ENCODE data around the gene CRYGN. TPM values are rescaled to one million over a fixed set of nuclear protein-coding genes. Genes with fewer than 3 reads are reported as not detected.

CRYGN gene
- total RNA-seq, 2 donors from 2014 or later = not detected

GRCh38 chr7:151431281-151431767 lies 8.6 kb downstream of the CRYGN start:
- Mint-ChIP-seq H3K27ac (no peak overlapping the region), H3K4me3 (no peak overlapping the region), H3K27me3 (peaks cover 0 to 3% of the 10 kb centered on the region in 2 donors), H3K9me3 (no peaks in the 10 kb centered on the region), H3K36me3 (no peaks in the 10 kb centered on the region), H3K4me1 (ENCODE audit: low read depth in 2 of 2) (peaks cover 10 to 13% of the 10 kb centered on the region in 2 donors)
- peak; percentile 51 for DNase-seq (ENCODE audit: low spot score)
- no peak for ATAC-seq

DNA sequence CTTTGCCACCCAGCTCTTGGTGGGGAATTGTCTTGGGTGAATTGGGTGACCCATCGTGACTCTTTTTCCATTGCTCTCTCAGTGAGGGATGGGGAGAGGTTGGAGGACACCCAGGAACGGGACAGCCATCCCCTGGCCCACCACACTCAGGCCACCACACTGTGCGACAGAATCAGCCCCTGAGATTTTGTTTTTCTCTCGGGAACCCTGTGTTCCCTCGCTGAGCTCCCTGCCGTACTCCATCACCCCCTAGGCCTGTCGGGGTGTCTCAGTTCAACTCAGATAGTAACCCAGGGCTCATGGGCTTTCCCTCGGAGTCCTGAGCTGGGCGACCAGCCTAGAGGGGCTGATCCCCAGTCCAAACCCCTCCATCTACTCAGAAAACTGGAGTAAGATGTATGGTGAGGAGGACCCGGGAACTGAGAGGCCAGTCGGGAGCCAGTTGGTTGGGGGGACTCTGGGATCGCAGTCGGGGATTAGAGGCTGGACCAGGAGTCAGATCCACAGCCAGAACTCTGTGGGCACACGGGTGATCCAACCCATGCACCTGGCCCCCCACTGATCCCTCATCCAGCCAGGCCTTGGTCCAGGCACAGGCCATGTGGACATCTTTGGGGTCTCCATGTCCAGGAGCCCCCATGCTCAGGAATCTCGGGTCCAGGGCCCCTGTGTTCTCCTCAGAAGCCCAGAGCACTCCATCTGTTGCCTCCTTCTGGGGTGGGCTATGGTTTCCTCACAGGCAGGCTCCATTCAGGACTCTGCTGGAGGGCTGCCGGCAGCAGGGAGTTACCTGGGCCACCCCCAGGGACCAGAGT lies 9.3 kb downstream of the CRYGN start:
- H3K9me3 Mint-ChIP-seq = no peaks in the 10 kb centered on the region
- ATAC-seq (no peak), DNase-seq (ENCODE audit: low spot score) (peak; percentile 54)
- H3K27ac Mint-ChIP-seq = no peak overlapping the region
- H3K36me3 Mint-ChIP-seq = no peaks in the 10 kb centered on the region
- peaks cover 0 to 3% of the 10 kb centered on the region in 2 donors for H3K27me3 Mint-ChIP-seq
- peaks cover 10 to 13% of the 10 kb centered on the region in 2 donors for H3K4me1 Mint-ChIP-seq (ENCODE audit: low read depth in 2 of 2)
- no peak overlapping the region for H3K4me3 Mint-ChIP-seq

GRCh38 chr7:151429560-151430331 lies 10.2 kb downstream of the CRYGN start:
- Mint-ChIP-seq H3K4me1 (ENCODE audit: low read depth in 2 of 2) (peaks cover 10 to 13% of the 10 kb centered on the region in 2 donors), H3K9me3 (no peaks in the 10 kb centered on the region), H3K4me3 (peak overlapping the region; percentile 38), H3K27me3 (peaks cover 0 to 3% of the 10 kb centered on the region in 2 donors), H3K36me3 (no peaks in the 10 kb centered on the region), H3K27ac (peak overlapping the region in 1 of 2 donors; percentile 33)
- peak; percentile 59 for DNase-seq (ENCODE audit: low spot score)
- ATAC-seq = peak; percentile 36 to 62

DNA sequence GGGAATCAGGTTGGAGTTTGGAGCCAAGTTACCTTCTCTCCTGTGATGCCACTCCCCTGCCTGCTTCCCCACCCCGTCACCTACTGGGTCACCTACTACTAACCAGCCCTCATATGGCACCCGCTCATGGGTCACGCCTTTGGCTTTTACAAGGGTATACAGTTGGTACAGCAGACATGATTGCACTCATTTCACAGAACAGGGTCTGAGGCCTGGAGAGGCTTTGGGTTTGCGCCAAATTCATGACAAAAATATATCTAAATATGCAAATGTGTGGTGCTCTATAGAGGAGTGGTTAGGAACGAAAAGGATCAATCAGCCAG lies 10.7 kb downstream of the CRYGN start:
- H3K4me3 Mint-ChIP-seq = peak overlapping the region; percentile 38
- peak in 1 of 2 donors; percentile 13 for ATAC-seq
- DNase-seq (ENCODE audit: low spot score) = no peak
- H3K27me3 Mint-ChIP-seq = peaks cover 0 to 3% of the 10 kb centered on the region in 2 donors
- no peak overlapping the region for H3K27ac Mint-ChIP-seq
- H3K4me1 Mint-ChIP-seq (ENCODE audit: low read depth in 2 of 2) = peaks cover 10 to 13% of the 10 kb centered on the region in 2 donors
- no peaks in the 10 kb centered on the region for H3K36me3 Mint-ChIP-seq
- no peaks in the 10 kb centered on the region for H3K9me3 Mint-ChIP-seq

DNA sequence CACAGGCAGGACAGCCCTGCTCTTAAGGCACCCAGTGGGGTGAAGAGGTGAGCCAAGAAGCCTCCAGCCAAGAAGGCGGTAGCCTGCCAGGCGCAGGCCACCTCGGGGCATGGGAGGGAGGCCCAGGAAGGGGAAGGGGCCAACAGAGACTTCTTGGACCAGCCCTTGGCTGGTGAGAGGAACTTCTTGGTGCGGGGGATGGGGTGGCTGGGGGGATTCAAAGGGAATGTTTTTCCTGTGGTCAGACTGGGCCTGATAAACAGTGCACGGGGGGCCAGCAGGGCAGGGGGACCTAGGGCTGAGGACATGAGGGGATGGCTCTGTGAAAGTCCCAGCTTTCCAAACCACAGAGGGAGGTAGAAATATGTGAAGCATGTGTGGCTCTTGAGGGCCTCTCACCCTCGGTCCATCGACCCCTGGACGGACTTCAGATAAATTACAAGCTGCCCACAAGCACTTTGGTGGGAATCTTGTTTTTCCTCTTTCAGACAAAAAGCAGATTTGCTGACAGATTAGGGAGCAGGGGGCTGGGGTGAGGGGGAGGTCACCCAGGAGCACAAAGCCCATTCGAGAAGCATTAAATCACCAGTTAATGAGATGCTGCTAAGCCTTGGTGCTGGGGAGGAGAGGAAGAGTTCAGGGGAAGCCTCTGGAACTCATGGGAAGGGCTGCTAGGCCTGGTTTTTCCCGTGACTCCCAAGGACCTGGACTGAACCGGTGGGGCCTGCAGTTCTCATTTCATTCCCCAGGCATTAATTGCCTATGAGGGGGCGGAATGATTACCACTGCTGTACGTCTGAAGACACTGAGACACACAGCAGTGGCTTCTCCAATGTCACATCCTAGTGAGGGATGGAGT lies 11.3 kb downstream of the CRYGN start:
- DNase-seq (ENCODE audit: low spot score) (peak; percentile 37), ATAC-seq (no peak)
- H3K27ac Mint-ChIP-seq = peak overlapping the region in 1 of 2 donors; percentile 31
- H3K27me3 Mint-ChIP-seq = peaks cover 2 to 3% of the 10 kb centered on the region in 2 donors
- H3K9me3 Mint-ChIP-seq = no peaks in the 10 kb centered on the region
- peaks cover 10 to 13% of the 10 kb centered on the region in 2 donors for H3K4me1 Mint-ChIP-seq (ENCODE audit: low read depth in 2 of 2)
- no peaks in the 10 kb centered on the region for H3K36me3 Mint-ChIP-seq
- no peak overlapping the region for H3K4me3 Mint-ChIP-seq

DNA sequence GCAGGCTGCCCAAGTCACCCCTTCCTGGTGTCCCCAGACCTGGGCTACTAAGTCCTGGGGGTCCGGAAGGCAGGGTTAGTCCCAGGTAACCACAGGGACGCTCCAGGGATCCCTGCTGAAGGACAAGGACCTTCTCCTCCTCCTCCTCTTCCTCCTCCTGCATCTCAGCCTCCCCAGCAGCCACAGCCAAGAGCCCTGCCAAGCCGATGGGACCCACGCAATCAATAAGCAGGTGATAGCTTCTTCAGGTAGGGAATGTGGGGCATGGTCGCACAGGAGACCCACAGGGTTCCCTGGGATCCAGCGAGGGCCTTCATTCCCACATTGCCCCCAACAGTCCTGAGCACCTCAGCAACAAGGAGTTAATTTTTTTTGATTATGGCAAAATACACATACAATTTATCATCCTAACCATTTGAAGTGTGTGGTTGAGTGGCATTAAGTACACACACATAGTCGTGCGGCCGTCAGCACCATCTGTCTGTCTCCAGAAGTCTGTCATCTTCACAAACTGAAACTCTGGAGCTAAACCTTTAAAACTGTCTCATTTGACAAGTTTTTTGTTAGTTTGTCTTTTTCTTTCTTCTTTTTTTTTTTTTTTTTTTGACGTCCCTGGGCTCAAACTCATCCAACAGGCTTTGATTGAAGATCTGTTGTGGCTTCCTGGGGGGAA lies 12.1 kb downstream of the CRYGN start:
- peak overlapping the region in 1 of 2 donors; percentile 31 for H3K27ac Mint-ChIP-seq
- no peak overlapping the region for H3K4me3 Mint-ChIP-seq

DNA sequence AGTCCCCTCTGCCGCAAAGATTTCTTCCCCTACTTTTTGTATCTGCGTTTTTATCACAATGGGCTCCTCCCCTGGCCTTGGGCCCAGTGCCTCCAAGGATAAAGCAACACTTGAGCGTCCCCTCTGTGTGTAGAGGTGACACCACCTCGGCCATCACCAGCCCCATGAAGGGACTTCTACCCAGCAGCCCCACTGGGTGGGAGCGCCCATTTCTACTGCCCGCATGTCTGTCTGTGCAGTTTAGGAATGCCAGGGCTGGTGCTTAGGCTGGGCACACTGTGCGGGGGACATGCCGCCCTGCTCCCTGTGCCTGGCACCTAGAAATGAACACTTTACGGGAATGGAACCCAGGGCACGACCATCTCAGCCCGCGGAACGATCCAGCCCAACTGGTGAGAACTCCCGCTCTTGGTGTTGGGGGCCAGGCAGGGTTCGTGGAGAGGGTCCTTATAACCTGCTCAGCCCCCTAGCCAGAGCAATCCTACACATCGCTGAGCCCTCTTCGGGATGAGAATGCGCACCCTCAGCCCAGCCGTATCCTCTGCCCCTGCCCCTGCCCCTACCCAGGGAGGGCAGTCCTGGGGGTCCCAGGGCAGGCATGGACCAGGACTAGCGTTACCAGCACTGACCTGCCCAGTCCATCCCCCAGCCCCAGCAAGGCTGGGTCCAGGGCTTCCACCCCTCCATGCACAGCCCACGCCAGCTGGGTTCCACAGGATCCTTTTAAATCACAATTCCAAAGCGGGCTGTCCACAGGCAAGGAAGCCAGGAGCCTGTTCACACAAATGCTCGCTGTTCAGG lies 12.8 kb downstream of the CRYGN start:
- ATAC-seq = peak in 1 of 2 donors; percentile 13
- Mint-ChIP-seq H3K4me1 (ENCODE audit: low read depth in 2 of 2) (peaks cover 10 to 13% of the 10 kb centered on the region in 2 donors), H3K36me3 (no peaks in the 10 kb centered on the region), H3K9me3 (no peaks in the 10 kb centered on the region), H3K27ac (no peak overlapping the region), H3K27me3 (peaks cover 4 to 17% of the 10 kb centered on the region in 2 donors), H3K4me3 (no peak overlapping the region)
- peak; percentile 37 for DNase-seq (ENCODE audit: low spot score)

More for the DNA sequence above, 12.1 kb downstream of the CRYGN start:
- DNase-seq (ENCODE audit: low spot score) = peak; percentile 2
- ATAC-seq = no peak
- Mint-ChIP-seq H3K36me3 (no peaks in the 10 kb centered on the region), H3K27me3 (peaks cover 3 to 10% of the 10 kb centered on the region in 2 donors), H3K4me1 (ENCODE audit: low read depth in 2 of 2) (peaks cover 10 to 13% of the 10 kb centered on the region in 2 donors), H3K9me3 (no peaks in the 10 kb centered on the region)

GRCh38 chr7:151426441-151426903 lies 13.5 kb downstream of the CRYGN start:
- ATAC-seq (no peak), DNase-seq (ENCODE audit: low spot score) (no peak)
- no peaks in the 10 kb centered on the region for H3K36me3 Mint-ChIP-seq
- no peak overlapping the region for H3K27ac Mint-ChIP-seq
- H3K4me1 Mint-ChIP-seq (ENCODE audit: low read depth in 2 of 2) = peaks cover 10 to 13% of the 10 kb centered on the region in 2 donors
- no peaks in the 10 kb centered on the region for H3K9me3 Mint-ChIP-seq
- no peak overlapping the region for H3K4me3 Mint-ChIP-seq
- peaks cover 6 to 22% of the 10 kb centered on the region in 2 donors for H3K27me3 Mint-ChIP-seq

DNA sequence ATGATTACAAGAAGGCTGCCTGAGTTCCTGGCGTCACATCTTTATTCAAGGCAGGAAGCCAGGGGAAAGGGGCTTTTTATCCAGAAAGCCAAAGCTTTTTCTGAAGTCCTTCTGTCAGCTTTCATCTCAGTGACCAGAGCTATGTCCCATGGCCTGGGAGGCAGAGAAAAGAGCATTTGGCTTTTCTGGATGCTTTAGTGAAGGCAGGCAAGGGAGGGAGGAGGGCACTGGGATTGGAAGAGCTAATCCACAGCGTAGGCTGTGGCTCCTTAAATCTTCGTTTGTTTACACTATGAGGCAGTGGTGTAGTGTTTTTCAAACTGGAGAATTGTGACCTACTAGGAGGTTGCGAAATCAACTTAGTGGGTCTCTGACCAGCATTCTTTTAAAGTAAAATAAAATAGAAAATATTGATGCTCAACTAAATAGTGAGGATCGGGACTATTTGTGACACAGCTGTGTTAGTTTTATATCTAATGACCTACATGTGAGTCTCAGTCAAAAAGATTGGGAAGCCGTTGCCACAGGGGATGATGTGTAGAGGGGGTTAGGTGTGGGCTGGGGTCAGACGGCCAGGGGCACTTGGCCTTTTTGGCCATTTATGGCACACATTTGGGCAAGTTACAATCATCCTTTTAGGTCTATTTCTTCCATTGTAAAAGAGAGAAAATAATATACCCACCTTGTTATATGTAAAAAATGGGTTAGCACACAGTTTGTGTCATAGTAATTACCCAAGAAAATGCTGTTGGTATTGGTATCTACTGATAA lies 14.1 kb downstream of the CRYGN start:
- H3K9me3 Mint-ChIP-seq = no peaks in the 10 kb centered on the region
- DNase-seq (ENCODE audit: low spot score) = no peak
- H3K27ac Mint-ChIP-seq = no peak overlapping the region
- ATAC-seq = no peak
- no peaks in the 10 kb centered on the region for H3K36me3 Mint-ChIP-seq
- peaks cover 10 to 13% of the 10 kb centered on the region in 2 donors for H3K4me1 Mint-ChIP-seq (ENCODE audit: low read depth in 2 of 2)
- peaks cover 6 to 22% of the 10 kb centered on the region in 2 donors for H3K27me3 Mint-ChIP-seq
- H3K4me3 Mint-ChIP-seq = no peak overlapping the region

GRCh38 chr7:151424799-151425198 lies 15.1 kb downstream of the CRYGN start:
- no peaks in the 10 kb centered on the region for H3K36me3 Mint-ChIP-seq
- no peak overlapping the region for H3K27ac Mint-ChIP-seq
- H3K4me1 Mint-ChIP-seq (ENCODE audit: low read depth in 2 of 2) = peaks cover 4 to 6% of the 10 kb centered on the region in 2 donors
- no peaks in the 10 kb centered on the region for H3K9me3 Mint-ChIP-seq
- peaks cover 10 to 27% of the 10 kb centered on the region in 2 donors for H3K27me3 Mint-ChIP-seq
- H3K4me3 Mint-ChIP-seq = no peak overlapping the region
- DNase-seq (ENCODE audit: low spot score) (no peak), ATAC-seq (no peak)

- no peak for DNase-seq (ENCODE audit: low spot score)
- Mint-ChIP-seq H3K27me3 (peaks cover 10 to 27% of the 10 kb centered on the region in 2 donors), H3K4me1 (ENCODE audit: low read depth in 2 of 2) (no peaks in the 10 kb centered on the region), H3K36me3 (no peaks in the 10 kb centered on the region), H3K9me3 (no peaks in the 10 kb centered on the region), H3K27ac (no peak overlapping the region), H3K4me3 (no peak overlapping the region)
- ATAC-seq = no peak
Observed at GRCh38 chr7:151423936-151424335, 16.0 kb downstream of the CRYGN start.

All from natural killer cell treated with Interleukin-12 subunit alpha and Interleukin-12 subunit beta and Interleukin-15 and Interleukin-18, amount 100 ng/mL, for 72 hours (primary cell).